Activated T-helper 2 cell treated with anti-CD3 and anti-CD28 coated beads, Interferon-gamma antibody, Interleukin-2, Interleukin-4, amounts not matched to agents 10 μg/mL and 5 μg/mL and 100 μg/mL, durations not matched to agents 14 hours and 24 hours and 36 hours (primary cell): ENCODE data around the gene PUM2. TPM values are rescaled to one million over a fixed set of nuclear protein-coding genes. Genes with fewer than 3 reads are reported as not detected.
A peak's percentile ranks its signal among the peaks of the same experiment; 100 is the strongest.

Experiments used
- DNase-seq: peaks from one replicate; pipeline ENCODE4 v3.0.0; 2021; ENCODE audit warnings: low spot score
- H3K27ac Mint-ChIP-seq: one replicate; pipeline ENCODE4 v1.8.0; 2021; ENCODE audit warnings: mixed read lengths
- H3K27me3 Mint-ChIP-seq: one replicate; pipeline ENCODE4 v1.8.0; 2021; ENCODE audit warnings: low read depth, mixed read lengths
- H3K36me3 Mint-ChIP-seq: one replicate; pipeline ENCODE4 v1.8.0; 2021; ENCODE audit warnings: low read depth, mixed read lengths
- H3K4me1 Mint-ChIP-seq: one replicate; pipeline ENCODE4 v1.8.0; 2021; ENCODE audit warnings: low read depth, mixed read lengths
- H3K4me3 Mint-ChIP-seq: one replicate; pipeline ENCODE4 v1.8.0; 2021; ENCODE audit warnings: low read depth, mild to moderate bottlenecking, moderate library complexity, mixed read lengths
- H3K9me3 Mint-ChIP-seq: one replicate; pipeline ENCODE4 v1.8.0; 2021; ENCODE audit warnings: mixed read lengths
- intact Hi-C: fragments of 100-400 bp; cut with micrococcal nuclease; formaldehyde crosslinking; loops from one replicate; pipeline ENCODE4 v1.15.1; 2023
- total RNA-seq: library from RNA; stranded (reverse); gene quantifications from 2 replicates; pipeline ENCODE4 v1.2.3, GENCODE V29; 2022

PUM2 gene
- total RNA-seq, 1 donor from 2014 or later = 121 TPM

DNA sequence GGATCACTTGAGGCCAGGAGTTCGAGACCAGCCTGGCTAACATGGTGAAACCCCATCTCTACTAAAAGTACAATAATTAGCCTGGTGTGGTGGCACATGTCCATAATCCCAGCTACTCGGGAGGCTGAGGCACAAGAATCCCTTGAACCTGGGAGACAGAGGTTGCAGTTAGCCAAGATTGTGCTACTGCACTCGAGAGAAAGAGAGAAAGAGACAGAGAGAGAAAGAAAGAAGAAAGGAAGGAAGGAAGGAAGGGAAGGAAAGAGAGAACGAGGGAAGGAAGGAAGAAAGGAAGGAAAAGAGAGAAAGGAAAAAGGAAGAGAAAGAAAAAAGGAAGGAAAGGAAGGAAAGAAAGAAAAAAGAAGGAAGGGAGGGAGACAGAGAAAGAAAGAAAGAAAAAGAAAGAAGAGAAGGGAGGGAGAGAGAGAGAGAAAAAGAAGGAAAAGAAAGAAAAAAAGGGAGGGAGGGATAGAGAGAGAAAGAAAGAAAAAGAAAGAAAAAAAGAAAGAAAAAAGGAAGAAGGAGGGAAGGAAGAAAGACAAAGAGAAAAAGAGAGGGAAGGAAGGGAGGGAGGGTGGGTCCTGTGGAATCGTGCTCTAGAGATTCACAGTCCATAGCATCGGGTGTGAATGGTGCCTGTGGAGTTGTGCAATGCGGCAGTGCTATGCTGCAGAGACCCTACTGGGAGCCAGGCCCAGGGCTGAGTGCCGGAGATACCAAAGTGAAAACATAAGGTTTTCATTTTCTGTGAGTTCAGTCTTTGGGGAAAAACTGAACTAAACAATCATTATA, 121.1 kb downstream of the PUM2 start:
- intact Hi-C loops = loop anchor here (10.0 kb wide), 1 partner anchor 95 kb away; no protein-coding TSS in a partner anchor
- Mint-ChIP-seq H3K4me1 (peaks cover 4% of the 10 kb centered on the region), H3K4me3 (no peak overlapping the region), H3K9me3 (no peaks in the 10 kb centered on the region), H3K27ac (no peak overlapping the region), H3K36me3 (no peaks in the 10 kb centered on the region), H3K27me3 (peaks cover 41% of the 10 kb centered on the region)
- DNase-seq = no peak

DNA sequence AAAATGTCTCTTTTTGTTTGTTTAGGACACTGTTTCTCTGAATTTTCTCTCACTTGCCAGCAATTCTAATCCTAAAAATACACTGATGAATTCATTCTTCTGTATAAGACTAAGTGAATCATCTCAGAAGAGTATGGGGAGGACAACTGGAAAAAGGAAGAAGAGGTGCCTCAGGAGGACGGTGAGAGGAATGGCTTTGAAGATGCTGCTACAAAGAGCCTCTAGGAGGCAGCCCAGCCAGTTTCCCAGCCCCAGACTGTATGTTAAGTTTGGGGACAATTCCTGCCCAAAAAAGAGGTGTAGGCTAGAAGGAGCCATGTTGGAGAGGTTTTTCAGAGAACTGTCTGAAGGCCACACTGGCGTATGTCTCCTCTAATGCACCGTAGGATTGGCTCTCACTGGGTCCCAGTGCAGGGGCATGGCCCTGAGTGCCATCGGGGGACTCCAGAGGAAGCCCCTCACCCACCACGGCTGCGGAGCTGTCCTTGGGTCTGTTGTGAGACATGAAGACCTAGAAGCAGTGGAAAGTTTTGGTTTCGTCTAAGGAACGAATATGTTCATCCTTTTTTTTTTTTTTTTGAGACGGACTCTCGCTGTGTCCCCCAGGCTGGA, 122.6 kb downstream of the PUM2 start:
- H3K9me3 Mint-ChIP-seq = no peaks in the 10 kb centered on the region
- peaks cover 41% of the 10 kb centered on the region for H3K27me3 Mint-ChIP-seq
- peaks cover 4% of the 10 kb centered on the region for H3K4me1 Mint-ChIP-seq
- intact Hi-C loops = loop anchor here (10.0 kb wide), 1 partner anchor 93 kb away; no protein-coding TSS in a partner anchor
- H3K4me3 Mint-ChIP-seq = no peak overlapping the region
- no peak overlapping the region for H3K27ac Mint-ChIP-seq
- H3K36me3 Mint-ChIP-seq = no peaks in the 10 kb centered on the region
- DNase-seq = no peak

DNA sequence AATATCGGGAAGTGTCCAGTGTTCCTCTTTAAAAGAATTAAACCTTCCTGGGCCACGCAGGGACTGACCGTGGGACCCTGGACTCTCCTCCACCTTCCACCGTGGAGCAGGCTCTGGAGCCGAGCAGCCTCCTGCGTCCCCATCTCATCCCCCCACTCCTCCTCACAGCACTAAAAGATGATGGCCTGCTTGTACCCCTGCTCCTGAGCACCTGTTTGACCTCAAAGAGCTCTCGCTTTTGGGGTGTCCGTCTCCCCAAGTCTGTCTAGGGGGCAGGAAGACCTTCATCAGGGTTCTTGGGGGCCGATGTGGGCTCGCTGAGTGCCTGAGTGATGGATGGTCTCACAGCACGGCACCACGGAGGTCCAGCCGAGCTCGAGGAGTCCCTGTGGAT, 124.5 kb downstream of the PUM2 start:
- H3K27me3 Mint-ChIP-seq = peaks cover 56% of the 10 kb centered on the region
- no peak for DNase-seq
- intact Hi-C loops = loop anchor here (10.0 kb wide), 1 partner anchor 91 kb away; no protein-coding TSS in a partner anchor
- peaks cover 4% of the 10 kb centered on the region for H3K4me1 Mint-ChIP-seq
- H3K27ac Mint-ChIP-seq = no peak overlapping the region
- no peaks in the 10 kb centered on the region for H3K36me3 Mint-ChIP-seq
- H3K4me3 Mint-ChIP-seq = peak overlapping the region; percentile 38
- H3K9me3 Mint-ChIP-seq = no peaks in the 10 kb centered on the region

DNA sequence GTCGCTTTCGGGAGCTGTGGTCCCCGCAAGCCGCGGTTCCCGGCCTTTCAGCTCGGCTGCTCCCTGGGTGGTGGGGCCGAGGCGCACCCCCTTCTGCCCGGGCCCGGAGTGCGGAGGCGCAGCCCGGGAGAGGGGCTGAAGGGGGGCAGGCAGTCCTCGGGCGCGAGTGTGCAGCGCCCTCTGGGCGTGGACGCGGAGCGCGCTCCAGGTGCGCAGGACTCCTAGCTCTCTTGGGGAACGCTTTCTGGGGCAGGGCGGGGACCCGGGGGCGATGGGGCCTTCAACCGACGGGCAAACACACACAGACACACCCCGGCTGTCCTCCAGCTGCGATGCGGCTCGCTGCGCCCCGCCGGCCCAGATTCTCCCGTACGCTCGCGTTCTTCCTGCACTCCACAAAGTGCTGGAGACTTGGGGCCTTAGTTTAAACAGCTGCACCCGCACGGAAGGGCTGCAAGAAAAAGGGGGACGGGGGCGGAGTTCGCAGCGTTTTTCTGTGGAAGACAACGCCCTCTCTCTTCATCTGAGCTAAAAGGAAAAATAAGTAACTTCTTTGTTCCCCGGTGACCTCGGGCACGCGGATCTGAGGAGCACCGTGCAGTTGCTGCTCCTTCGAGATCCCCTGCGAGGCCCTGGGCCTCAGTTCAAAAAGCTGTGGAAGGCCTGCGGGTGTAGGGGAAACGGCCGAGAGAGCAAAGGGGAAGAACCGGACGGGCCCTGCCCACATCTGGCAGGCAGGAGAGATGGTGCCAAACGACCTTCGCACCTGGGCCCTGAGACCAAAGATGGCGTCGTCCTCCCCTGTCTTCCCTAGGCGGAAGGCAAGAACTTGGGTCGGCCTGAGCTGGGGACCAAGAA, 125.1 kb downstream of the PUM2 start:
- Mint-ChIP-seq H3K27me3 (peaks cover 57% of the 10 kb centered on the region), H3K9me3 (no peaks in the 10 kb centered on the region), H3K4me1 (peaks cover 4% of the 10 kb centered on the region), H3K36me3 (no peaks in the 10 kb centered on the region), H3K27ac (no peak overlapping the region), H3K4me3 (peak overlapping the region; percentile 64)
- DNase-seq = peak; percentile 28
- intact Hi-C loops = loop anchor here (10.0 kb wide), 1 partner anchor 91 kb away; no protein-coding TSS in a partner anchor

GRCh38 chr2:20224716-20225293, 125.8 kb downstream of the PUM2 start, which contains the start of gene SDC1:
Gene SDC1, minus strand, starts transcription at chr2:20225130. Its CDS starts 263 bp downstream, at chr2:20224867.
- no peak within 1 kb of the TSS for H3K27ac Mint-ChIP-seq
- no peaks in the 10 kb centered on the region for H3K36me3 Mint-ChIP-seq
- H3K4me3 Mint-ChIP-seq = peak within 1 kb of the TSS; percentile 64
- H3K9me3 Mint-ChIP-seq = no peaks in the 10 kb centered on the region
- peaks cover 59% of the 10 kb centered on the region for H3K27me3 Mint-ChIP-seq
- intact Hi-C loops = loop anchor here (10.0 kb wide), 1 partner anchor 90 kb away; no protein-coding TSS in a partner anchor
- H3K4me1 Mint-ChIP-seq = peaks cover 4% of the 10 kb centered on the region
- no peak for DNase-seq

DNA sequence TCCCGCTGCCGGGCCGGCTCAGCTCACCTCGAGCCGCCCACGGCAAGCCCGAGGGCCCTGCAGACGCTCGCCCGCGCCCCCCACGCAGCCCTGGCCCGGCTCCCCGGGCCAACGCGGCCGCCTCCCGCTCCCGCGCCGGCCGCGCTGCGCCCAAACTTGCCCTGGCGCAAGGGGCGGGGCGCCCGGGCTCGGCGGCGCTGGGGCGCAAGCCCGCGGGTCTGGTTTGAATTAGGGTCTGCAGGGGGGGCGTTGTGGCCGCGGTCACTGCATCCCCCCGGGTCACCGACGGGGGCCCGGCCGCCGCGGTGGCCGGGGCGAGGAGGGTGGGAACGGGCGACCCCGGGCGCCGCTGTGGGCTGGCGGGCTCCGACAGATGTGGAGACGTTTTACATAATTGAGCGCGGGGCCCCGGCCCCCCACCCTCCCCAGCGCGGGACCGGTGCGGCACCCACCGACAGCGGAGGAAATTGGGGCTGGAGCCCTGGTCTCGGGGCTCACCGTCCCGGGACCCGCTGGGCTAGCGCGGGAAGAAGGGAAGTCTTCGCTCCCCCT, 126.4 kb downstream of the PUM2 start:
- no peak overlapping the region for H3K4me3 Mint-ChIP-seq
- H3K4me1 Mint-ChIP-seq = peaks cover 4% of the 10 kb centered on the region
- H3K36me3 Mint-ChIP-seq = no peaks in the 10 kb centered on the region
- intact Hi-C loops = loop anchor here (10.0 kb wide), 1 partner anchor 89 kb away; no protein-coding TSS in a partner anchor
- H3K9me3 Mint-ChIP-seq = no peaks in the 10 kb centered on the region
- H3K27me3 Mint-ChIP-seq = peaks cover 53% of the 10 kb centered on the region
- no peak overlapping the region for H3K27ac Mint-ChIP-seq
- no peak for DNase-seq

DNA sequence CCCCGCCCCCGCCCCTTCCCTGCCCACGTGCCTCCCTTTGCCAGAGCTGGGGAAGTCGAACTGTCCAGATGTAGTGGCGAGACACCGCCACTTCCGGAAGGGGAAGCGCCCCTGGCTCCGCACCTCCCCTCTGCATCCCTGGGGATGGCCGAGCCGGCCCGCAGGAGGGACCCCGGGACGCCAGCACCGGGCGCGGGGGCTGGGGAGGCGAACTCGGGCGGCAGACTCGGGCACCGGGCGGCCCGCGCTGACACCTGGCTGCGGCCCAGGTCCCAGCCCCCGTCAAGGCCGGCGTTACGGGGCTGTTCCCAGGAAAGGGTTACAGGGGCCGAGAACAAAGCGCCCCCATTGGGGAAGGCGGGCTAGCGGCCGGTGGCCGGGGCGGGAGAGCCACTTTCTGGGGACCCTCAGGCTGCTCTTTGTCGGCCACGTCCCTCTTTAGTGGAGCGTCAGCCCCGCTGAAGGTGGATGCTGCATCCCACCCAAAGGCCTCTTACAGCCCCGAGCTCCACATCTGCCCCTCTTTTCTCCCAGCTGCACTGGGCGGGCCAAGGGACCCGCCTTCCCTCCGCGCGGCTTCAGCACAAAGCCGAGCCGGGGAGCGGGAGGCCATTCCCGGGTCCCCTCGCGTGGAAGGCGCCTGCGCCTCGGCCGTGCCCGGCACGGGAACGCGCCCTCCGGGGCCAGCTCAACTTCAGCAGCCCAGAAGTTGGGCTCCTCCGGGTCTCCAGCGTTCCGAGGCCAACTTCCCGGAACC, 127.1 kb downstream of the PUM2 start:
- H3K4me3 Mint-ChIP-seq = no peak overlapping the region

DNA sequence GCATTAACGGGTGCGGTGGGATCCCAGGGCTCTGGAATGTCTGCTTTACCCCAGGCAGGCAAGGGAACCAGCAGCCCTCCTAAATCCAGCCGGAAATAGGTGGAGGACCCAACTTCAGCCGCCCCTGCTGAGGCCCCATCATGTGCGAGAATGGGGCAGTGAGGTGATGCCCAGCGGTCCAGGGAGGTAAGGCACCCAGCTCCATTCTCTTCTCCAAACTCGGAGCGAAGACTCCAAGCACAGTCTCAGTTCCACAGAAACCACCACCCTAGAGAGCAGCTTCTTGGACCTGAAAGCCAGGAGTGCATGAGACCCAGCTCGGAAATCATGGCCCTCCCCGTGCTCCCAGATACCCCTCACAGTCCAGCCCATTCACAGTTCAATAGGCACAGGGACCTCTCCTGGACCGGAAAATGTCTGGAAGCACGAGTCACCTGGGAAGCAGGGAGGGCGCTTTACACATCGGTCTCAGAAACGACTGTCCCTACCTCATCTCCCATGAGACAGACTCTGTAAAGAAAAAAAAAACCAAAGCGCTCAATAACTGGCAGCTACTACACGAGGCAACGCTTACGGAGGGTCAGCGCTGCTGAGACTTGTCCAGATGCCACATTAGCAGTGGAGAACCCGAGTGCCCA, 127.8 kb downstream of the PUM2 start:
- peaks cover 51% of the 10 kb centered on the region for H3K27me3 Mint-ChIP-seq
- no peaks in the 10 kb centered on the region for H3K9me3 Mint-ChIP-seq
- intact Hi-C loops = loop anchor here (10.0 kb wide), 1 partner anchor 88 kb away; no protein-coding TSS in a partner anchor
- peak overlapping the region; percentile 41 for H3K4me3 Mint-ChIP-seq
- no peak for DNase-seq
- no peaks in the 10 kb centered on the region for H3K36me3 Mint-ChIP-seq
- H3K4me1 Mint-ChIP-seq = peaks cover 4% of the 10 kb centered on the region
- H3K27ac Mint-ChIP-seq = no peak overlapping the region

More for the DNA sequence above, 127.1 kb downstream of the PUM2 start:
- H3K27me3 Mint-ChIP-seq = peaks cover 49% of the 10 kb centered on the region
- no peaks in the 10 kb centered on the region for H3K9me3 Mint-ChIP-seq
- intact Hi-C loops = loop anchor here (10.0 kb wide), 1 partner anchor 89 kb away; no protein-coding TSS in a partner anchor
- peaks cover 4% of the 10 kb centered on the region for H3K4me1 Mint-ChIP-seq
- H3K27ac Mint-ChIP-seq = no peak overlapping the region
- H3K36me3 Mint-ChIP-seq = no peaks in the 10 kb centered on the region
- no peak for DNase-seq

GRCh38 chr2:20222014-20222768, 128.5 kb downstream of the PUM2 start:
- Mint-ChIP-seq H3K4me1 (peaks cover 4% of the 10 kb centered on the region), H3K27me3 (peaks cover 44% of the 10 kb centered on the region), H3K4me3 (peak overlapping the region; percentile 15), H3K36me3 (no peaks in the 10 kb centered on the region), H3K27ac (no peak overlapping the region), H3K9me3 (no peaks in the 10 kb centered on the region)
- DNase-seq = no peak
- intact Hi-C loops = loop anchor here (10.0 kb wide), 1 partner anchor 87 kb away; no protein-coding TSS in a partner anchor

- H3K9me3 Mint-ChIP-seq = no peaks in the 10 kb centered on the region
- no peak overlapping the region for H3K27ac Mint-ChIP-seq
- H3K4me1 Mint-ChIP-seq = peaks cover 4% of the 10 kb centered on the region
- H3K4me3 Mint-ChIP-seq = no peak overlapping the region
- no peaks in the 10 kb centered on the region for H3K36me3 Mint-ChIP-seq
- intact Hi-C loops = loop anchor here (10.0 kb wide), 1 partner anchor 87 kb away; no protein-coding TSS in a partner anchor
- DNase-seq = no peak
- peaks cover 42% of the 10 kb centered on the region for H3K27me3 Mint-ChIP-seq
These were observed 129.1 kb downstream of the PUM2 start for GRCh38 chr2:20221555-20221973.
